ENCODE data around the gene ABHD14A.

ABHD14A gene

DNA sequence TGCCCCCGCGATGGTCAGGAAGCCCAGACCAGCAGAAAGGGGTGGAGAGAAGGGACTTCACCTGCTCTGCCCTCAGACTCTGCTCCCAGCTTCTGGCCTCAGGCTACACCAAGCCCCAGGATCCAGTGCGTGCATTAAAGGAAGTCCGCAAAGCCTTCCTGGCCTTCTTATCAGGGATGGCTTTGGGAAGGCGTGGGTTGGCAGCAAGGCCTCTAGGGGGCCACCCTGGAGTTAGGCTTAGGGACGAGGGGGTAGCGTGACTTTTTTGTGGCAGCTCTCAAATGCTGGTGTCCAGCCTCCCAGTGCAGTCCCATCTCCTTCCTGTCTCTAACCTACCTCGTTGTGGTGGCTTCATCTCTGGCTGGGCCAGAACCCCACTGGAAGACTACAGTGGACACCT lies 39.7 kb downstream of the ABHD14A start:
- ATAC-seq (ENCODE audit: insufficient read depth, low read depth) (peak; percentile 52; the same call in 2 of the 3 replicates), DNase-seq (no peak)
- Histone ChIP-seq H3K4me1 (ENCODE audit: insufficient read depth, low read length) (no peaks in the 10 kb centered on the region), H3K79me2 (ENCODE audit: insufficient read depth, low read length) (no peaks in the 10 kb centered on the region), H3K9ac (ENCODE audit: low read depth, low read length) (no peak overlapping the region), H4K20me1 (ENCODE audit: insufficient read depth, low read length) (no peaks in the 10 kb centered on the region), H3K4me2 (ENCODE audit: insufficient read depth, low read length) (no peak overlapping the region), H3K9me3 (ENCODE audit: insufficient read depth, low read length, severe bottlenecking) (no peaks in the 10 kb centered on the region), H3K27me3 (ENCODE audit: insufficient read depth, low read length, poor library complexity) (no peaks in the 10 kb centered on the region), H3K4me3 (ENCODE audit: low read depth in 1 of 2, low read length in 2 of 2) (no peak overlapping the region), H2AFZ (ENCODE audit: low read depth, low read length) (no peak overlapping the region), H3K27ac (ENCODE audit: low read length) (no peak overlapping the region), H3K36me3 (ENCODE audit: insufficient read depth, low read length) (no peaks in the 10 kb centered on the region)
- TF ChIP-seq CTCF (IDR thresholded peaks at IDR 0.05; ENCODE audit: borderline replicate concordance, extremely low read depth, low read length, poor library complexity, severe bottlenecking) (peak; percentile 51), EZH2 (IDR thresholded peaks at IDR 0.05; ENCODE audit: borderline replicate concordance, low read depth, low read length, severe bottlenecking) (no peak)

DNA sequence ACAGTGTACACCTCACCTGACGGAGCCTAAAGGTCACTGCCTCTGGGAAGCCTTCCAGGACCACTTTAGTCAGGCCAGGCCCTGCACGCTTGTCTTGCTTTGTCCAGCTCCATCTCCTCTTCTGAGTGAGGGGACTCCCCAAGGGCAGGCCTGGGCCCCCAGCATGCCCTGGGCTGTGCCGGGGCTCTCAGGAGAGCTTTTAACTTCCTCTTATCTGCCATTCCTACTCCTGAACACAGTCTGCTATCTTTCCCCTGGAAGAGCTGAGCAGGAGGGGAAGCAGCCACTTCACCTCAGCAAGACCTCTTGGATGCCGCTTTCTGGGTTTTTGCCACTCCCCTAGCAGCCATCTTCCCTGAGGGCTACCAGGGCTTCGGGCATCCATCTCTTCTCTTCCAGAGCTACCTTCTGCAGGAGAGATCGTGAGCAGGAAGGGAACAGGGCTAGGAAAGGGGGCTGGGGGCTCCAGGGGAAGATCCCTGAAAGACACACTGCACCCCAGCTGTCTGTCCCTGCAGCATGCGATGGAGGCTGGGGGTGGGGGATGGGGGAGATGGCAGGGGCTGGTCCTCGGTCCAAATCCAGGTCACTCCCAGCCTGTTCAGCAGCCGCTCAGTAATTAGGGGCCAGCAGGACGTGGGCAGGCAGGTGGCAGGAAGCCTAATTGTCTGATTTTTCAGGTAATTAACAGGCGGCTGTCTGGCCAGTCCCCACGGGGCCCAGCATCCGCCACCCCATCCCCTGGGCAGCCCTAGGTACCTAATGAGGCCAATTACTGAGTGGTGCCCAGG lies 40.8 kb downstream of the ABHD14A start:
- no peaks in the 10 kb centered on the region for H4K20me1 ChIP-seq (ENCODE audit: insufficient read depth, low read length)
- ATAC-seq (ENCODE audit: insufficient read depth, low read depth) (no peak), DNase-seq (no peak)
- TF ChIP-seq CTCF (IDR thresholded peaks at IDR 0.05; ENCODE audit: borderline replicate concordance, extremely low read depth, low read length, poor library complexity, severe bottlenecking) (no peak), EZH2 (IDR thresholded peaks at IDR 0.05; ENCODE audit: borderline replicate concordance, low read depth, low read length, severe bottlenecking) (no peak)
- H3K79me2 ChIP-seq (ENCODE audit: insufficient read depth, low read length): no peaks in the 10 kb centered on the region
- no peaks in the 10 kb centered on the region for H3K27me3 ChIP-seq (ENCODE audit: insufficient read depth, low read length, poor library complexity)
- no peaks in the 10 kb centered on the region for H3K4me1 ChIP-seq (ENCODE audit: insufficient read depth, low read length)
- H3K9me3 ChIP-seq (ENCODE audit: insufficient read depth, low read length, severe bottlenecking): no peaks in the 10 kb centered on the region
- H3K4me3 ChIP-seq (ENCODE audit: low read depth in 1 of 2, low read length in 2 of 2): no peak overlapping the region
- no peak overlapping the region for H3K27ac ChIP-seq (ENCODE audit: low read length)
- H3K9ac ChIP-seq (ENCODE audit: low read depth, low read length): no peak overlapping the region
- no peak overlapping the region for H3K4me2 ChIP-seq (ENCODE audit: insufficient read depth, low read length)
- H2AFZ ChIP-seq (ENCODE audit: low read depth, low read length): no peak overlapping the region
- no peaks in the 10 kb centered on the region for H3K36me3 ChIP-seq (ENCODE audit: insufficient read depth, low read length)

- Histone ChIP-seq H2AFZ (ENCODE audit: low read depth, low read length) (no peak overlapping the region), H3K4me1 (ENCODE audit: insufficient read depth, low read length) (no peaks in the 10 kb centered on the region), H3K27ac (ENCODE audit: low read length) (no peak overlapping the region), H3K9ac (ENCODE audit: low read depth, low read length) (no peak overlapping the region), H3K4me2 (ENCODE audit: insufficient read depth, low read length) (no peak overlapping the region), H3K79me2 (ENCODE audit: insufficient read depth, low read length) (no peaks in the 10 kb centered on the region), H3K27me3 (ENCODE audit: insufficient read depth, low read length, poor library complexity) (no peaks in the 10 kb centered on the region), H3K36me3 (ENCODE audit: insufficient read depth, low read length) (no peaks in the 10 kb centered on the region), H3K9me3 (ENCODE audit: insufficient read depth, low read length, severe bottlenecking) (no peaks in the 10 kb centered on the region), H3K4me3 (ENCODE audit: low read depth in 1 of 2, low read length in 2 of 2) (no peak overlapping the region), H4K20me1 (ENCODE audit: insufficient read depth, low read length) (no peaks in the 10 kb centered on the region)
- no peak for DNase-seq
- TF ChIP-seq CTCF (IDR thresholded peaks at IDR 0.05; ENCODE audit: borderline replicate concordance, extremely low read depth, low read length, poor library complexity, severe bottlenecking): no peak
- TF ChIP-seq EZH2 (IDR thresholded peaks at IDR 0.05; ENCODE audit: borderline replicate concordance, low read depth, low read length, severe bottlenecking): no peak
- no peak for ATAC-seq (ENCODE audit: insufficient read depth, low read depth)
Observed at GRCh38 chr3:52017586-52017985, 42.7 kb downstream of the ABHD14A start.

Data from DND-41 (cell line).